GM18858 (cell line): Measurements from ENCODE around the gene OR10H5.
A peak's percentile ranks its signal among the peaks of the same experiment; 100 is the strongest.
"Not testable (repeated sequence)": the region's sequence is repeated elsewhere in the genome, so short reads cannot be mapped to it uniquely, and the experiment has no call there.

Source experiments
- ATAC-seq: cut with Tn5 transposase; IDR thresholded peaks from one replicate; pipeline ENCODE4 v1.9.1; 2021; ENCODE audit not compliant: unreplicated experiment

OR10H5 gene

DNA sequence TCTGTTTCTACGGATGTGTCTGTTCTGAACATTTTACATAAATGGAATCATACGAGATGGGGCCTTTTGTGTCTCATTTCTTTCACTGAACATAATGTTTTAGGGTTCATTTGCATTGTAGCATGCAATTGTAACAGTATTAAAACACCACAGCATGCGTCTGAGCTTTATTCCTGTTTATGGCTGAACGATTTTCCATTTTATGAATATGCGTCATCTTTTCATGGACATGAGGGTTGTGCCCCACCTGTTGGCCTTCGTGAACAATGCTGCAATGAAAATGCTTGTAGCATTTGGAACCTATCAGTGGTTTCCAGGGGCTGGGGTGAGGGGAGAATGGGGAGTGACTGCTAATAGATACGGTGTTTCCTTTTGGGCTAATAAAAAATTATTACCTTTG is 22.9 kb downstream of the OR10H5 start:
- ATAC-seq: no peak

DNA sequence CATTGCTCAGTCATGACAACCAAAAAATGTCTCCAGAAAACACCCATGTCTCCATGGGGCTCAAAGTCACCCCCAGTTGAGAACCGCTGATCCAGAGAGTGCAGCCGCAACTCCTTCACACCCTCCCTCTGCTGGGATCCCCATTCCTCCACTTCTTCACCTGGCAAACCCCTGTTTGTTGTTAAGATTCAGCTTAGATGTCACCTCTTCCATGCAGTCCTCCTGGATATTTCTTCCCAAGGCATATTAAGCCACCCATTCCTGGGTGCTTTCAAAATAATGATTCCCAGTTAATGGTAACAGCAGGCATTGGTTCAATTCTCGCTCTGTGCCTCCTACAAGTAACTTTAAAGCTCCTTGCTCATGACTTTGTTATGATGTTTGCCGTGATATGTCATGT is 24.0 kb downstream of the OR10H5 start:
- ATAC-seq: no peak

DNA sequence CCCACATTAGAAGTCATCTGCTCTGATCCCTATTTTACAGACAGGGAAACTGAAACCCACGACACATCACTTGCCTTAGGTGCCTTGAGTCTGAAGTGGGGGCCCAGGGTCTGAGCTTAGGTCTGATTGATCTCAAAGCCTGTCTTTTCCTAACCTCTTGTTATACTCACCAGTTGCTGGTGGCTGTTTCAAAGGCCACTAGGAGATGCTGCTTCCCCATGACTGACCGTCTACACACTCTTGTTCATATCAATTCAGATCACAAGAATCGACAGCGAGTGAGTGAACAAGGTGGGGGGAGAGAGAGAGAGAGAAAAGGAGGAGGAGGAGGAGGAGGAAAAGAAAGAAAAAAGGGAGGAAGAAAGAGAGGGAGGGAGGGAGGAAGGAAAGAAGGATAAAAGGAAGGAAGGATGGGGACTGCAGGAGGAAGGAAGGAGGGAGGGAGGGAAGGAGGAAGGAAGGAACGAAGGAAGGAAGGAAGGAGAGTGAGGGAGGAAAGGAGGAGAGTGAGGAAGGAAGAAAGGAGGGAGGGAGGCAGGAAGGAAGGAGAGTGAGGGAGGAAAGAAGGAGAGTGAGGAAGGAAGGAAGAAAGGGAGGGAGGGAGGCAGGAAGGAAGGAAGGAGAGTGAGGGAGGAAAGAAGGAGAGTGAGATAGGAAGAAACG is 24.7 kb downstream of the OR10H5 start:
- ATAC-seq: no peak

DNA sequence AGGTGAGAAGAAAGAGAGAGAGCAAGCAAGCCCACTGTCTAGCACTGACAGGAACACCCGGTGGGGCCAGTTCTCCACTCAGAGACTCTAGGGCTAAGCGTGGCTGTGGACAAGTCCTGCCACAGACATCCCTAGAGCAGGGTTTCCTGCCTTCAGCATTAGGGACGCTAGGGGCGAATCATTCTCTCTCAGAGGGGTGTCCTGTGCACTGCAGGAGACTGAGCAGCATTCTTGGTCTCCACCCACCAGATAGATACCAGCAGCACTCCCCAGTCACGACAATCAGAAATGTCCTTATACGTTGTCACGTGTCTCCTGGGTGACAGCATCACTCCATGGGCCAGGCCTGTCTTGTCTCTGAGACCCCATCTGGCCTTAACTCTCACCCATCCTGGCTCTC is 26.5 kb downstream of the OR10H5 start:
- no peak for ATAC-seq

DNA sequence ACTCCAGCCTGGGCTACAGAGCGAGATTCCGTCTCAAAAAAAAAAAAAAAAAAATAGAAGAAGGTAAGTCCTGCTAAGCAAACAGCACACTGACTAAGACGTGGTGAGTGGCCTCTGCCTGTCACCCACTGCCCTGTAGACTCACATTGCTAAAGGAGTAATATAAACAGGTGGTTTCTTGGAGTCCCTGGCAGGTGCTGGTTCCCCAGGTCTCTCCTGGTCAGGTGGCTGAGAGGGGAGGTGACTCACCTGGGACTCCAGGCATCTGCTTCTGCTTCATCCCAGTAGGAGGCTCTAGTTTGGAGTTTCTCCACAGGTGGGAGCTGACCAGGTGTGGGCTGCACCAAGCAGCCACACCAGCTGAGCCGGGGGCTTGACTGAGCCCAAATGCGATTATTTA is 27.8 kb downstream of the OR10H5 start, which contains the start of gene OR10H1:
Gene OR10H1, minus strand, starts transcription at position 359 of the 400 bp plus-strand sequence. CDS start 7,627 bp downstream, outside the sequence.
- ATAC-seq: no peak

DNA sequence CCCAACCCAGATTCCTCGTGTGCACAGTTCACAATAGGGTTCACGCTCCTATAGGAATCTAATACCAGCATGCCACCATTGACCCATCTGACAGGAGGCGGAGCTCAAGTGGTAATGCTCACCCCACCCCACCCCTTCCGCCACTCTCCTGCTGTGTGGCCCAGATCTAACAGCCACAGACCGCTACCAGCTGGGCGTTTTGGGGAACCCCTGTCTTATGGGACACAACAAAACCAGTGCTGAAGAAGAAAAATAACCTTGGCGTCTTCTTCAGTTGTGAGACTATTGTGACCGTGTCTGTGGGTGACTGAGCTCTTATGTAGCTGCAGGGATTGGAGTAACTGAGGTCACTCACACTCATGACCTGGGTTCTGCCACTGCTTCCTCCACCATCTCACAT is 33.2 kb downstream of the OR10H5 start:
- ATAC-seq: no peak

DNA sequence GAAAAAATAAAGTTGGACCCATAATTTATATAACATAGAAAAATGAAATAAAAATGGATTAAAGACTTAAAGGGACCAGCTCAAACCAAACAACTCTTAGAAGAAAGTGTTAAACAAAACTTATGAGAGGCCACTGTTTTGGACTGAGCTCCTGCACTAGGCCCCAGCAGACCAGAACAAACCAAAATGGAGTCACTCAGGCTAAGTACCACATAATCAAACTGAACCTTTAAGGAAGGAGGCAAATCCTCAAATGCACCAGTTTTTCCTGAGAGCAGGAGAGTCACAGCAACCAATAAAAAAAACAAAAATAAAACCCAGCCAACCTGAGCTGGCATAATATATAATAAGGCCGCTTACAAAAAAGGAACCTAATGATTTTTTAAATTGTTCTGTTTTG is 38.3 kb downstream of the OR10H5 start:
- no peak for ATAC-seq

DNA sequence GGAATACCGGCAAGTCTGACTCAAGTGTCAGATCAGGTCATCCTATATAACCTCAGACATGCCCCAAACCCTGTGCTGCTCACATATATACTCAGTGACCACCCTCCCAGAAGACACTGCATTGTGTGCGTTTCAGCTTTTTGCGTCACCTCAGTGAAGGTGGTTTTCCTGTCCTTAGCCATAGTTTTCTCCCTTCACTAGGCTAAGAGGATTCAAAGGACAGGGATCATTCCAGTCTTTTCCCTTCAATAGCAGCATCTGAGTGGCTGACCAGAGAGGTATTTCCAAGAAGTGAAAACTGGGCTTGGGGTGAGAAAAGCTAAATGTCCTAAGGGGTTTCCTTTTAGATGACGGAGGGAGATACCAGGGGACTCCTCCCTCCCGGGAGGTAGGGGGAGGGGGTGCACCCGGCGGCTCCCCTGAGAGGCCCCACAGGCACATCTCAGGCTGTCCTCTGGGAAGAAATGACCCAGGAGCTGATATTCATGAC is 40.7 kb downstream of the OR10H5 start:
- no peak for ATAC-seq

DNA sequence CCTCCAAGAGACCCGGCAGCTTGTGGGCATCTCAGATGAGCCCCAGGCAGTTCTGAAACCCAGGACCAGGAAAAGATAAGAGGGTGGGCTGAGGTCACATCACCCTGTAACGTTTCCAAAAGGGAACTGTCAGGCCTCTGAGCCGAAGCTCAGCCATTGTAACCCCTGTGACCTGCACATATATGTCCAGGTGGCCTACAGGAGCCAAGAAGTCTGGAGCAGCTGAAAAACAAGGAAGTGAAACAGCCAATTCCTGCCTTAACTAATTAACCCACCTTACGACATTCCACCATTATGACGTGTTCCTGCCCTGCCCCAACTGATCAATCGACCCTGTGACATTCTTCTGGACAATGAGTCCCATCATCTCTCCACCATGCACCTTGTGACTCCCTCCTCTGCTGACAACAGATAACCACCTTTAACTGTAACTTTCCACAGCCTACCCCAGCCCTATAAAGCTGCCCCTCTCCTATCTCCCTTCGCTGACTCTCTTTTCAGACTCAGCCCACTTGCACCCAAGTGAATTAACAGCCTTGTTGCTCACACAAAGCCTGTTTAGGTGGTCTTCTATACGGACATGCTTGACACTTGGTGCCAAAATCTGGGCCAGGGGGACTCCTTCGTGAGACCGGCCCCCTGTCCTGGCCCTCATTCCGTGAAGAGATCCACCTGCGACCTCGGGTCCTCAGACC is 41.3 kb downstream of the OR10H5 start:
- not testable (repeated sequence) for ATAC-seq

DNA sequence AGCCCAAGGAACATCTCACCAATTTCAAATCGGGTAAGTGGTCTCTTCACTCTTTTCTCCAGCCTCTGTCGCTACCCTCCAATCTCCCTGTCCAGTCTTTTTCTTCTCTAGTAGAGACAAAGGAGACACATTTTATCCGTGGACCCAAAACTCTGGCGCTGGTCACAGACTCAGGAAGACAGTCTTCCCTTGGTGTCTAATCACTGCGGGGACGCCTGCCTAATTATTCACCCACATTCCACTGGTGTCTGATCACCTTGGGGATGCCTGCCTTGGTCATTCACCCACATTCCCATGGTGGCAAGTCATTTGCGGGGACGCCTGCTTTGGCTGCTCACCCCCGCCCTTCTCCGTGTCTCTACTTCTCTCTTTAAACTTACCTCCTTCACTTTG is 41.8 kb downstream of the OR10H5 start:
- no peak for ATAC-seq

DNA sequence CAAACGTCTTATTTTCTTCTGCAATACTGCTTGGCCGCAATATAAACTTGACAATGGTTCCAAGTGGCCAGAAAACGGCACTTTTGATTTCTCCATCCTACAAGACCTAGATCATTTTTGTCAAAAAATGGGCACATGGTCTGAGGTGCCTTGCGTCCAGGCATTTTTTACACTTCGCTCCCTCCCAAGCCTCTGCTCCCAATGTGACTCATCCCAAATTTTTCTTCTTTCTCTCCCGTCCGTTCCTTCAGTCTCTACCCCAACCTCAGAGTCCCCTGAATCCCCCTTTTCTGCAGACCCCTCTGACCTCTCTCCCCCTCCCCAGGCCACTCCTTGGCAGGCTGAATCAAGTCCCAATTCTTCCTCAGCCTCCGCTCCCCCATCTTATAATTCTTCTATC is 42.3 kb downstream of the OR10H5 start:
- no peak for ATAC-seq

DNA sequence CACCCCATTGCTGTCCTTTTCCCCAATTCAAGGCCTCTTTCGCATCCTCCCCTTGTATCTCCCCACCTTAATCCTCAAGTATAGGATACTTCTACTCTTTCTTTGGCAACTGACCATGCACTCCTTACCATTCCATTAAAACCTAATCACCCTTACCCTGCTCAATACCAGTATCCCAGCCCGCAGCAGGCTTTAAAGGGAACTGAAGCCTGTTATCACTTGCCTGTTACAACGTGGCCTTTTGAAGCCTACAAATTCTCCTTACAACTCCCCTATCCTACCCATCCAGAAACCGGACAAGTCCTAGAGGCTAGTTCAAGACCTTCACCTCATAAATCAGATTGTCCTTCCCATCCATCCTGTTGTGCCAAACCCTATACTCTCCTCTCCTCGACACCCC is 44.2 kb downstream of the OR10H5 start:
- ATAC-seq: no peak

DNA sequence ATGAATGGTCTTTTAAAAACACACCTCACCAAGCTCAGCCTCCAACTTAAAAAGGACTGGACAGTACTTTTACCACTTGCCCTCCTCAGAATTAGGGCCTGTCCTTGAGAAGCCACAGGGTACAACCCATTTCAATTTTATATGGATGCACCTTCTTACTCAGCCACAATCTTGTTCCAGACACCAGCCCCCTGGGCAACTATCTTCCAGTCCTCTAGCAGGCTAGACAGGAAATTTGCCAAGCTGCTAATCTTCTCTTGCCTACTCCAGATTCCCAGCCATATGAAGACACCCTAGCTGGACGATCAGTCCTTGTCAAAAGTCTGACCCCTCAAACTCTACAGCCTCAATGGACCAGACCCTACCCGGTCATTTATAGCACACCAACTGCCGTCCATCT is 46.8 kb downstream of the OR10H5 start:
- ATAC-seq: not testable (repeated sequence)

DNA sequence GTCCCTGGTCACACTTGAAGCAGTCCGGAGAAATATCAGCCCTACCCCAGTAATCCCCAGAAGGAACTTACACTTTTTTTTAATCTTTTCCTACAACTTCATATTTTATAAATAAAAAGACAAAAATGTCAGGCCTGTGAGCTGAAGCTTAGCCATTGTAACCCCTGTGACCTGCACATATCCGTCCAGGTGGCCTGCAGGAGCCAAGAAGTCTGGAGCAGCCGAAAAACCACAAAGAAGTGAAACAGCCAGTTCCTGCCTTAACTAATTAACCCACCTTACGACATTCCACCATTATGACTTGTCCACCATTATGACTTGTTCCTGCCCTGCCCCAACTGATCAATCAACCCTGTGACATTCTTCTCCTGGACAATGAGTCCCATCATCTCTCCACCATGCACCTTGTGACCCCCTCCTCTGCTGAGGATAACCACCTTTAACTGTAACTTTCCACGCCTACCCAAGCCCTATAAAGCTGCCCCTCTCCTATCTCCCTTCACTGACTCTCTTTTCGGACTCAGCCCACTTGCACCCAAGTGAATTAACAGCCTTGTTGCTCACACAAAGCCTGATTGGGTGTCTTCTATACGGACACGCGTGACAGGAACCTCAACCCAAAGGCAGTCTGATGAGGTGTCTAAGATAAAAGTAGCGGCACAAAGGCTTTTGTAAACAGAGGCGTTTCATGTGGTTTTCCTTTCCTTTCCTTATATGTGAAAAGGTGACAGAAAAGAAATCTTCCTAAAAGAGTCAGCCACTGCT is 48.3 kb downstream of the OR10H5 start:
- ATAC-seq: not testable (repeated sequence)

DNA sequence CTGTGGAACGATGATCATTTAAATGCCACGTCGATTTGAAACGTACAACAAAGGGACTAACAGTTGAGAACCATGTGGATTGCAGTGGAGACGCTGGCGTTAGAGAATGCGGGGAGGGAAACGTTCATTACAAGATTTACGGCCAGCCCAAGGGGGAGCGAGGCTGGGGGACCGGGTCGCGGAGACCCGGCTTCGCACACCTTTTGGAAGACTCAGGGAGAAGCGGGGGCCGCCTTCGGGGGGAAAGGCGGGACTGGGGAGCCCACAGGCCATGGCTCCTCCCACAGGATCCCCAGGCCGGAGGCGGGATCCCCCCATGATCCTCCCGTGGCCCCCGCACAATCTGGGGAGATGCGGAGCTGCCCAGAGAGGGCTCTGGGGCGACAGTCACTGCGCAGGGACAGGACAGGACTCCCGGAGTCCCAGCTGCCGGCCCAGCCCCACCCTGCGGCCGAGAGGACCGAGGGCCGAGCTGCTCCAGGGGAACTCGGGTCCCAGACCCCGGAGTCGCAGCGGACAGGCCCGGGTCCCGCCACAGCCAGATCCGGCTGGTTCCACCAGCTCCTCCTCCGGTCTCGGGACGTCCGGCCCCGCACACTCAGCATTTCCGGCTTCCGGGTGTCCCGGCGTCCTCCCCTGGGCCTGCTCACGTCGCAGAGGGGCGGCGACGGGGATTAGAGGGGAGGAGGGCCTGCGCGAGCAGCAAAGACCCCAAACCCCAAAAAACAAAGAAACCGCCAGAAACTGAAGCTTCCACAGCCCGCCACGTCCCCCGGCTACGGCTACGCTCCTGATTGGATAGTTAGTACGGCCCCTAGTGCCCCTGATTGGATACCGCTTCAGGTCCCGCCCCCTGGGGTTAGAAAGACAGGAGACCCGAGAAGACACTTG is 49.1 kb downstream of the OR10H5 start:
- peak; percentile 80 for ATAC-seq

DNA sequence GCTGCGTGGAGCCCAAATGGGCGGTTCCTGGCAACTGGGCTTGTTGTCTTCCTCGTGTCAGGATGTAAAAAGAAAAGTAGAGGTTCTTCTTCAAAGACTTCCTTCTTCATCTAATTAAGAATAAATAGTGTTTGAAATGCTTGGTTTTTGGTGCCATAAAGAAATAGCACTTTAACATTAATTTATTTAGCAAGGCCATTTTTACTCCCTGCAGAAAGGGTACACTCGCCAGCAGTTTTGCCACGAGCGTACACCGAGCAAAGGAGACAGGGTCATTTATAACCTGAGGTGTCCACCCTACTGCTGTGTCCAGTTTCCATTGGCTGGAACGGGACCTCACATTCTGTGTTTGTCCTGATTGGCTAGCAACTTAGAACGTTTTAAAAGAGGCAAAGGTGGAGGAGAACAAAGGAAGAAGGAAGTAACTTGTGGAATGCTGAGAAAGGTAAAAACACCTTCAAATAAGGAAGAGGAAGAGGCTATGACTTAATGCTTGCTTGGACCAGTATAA is 49.8 kb downstream of the OR10H5 start:
- ATAC-seq: no peak

DNA sequence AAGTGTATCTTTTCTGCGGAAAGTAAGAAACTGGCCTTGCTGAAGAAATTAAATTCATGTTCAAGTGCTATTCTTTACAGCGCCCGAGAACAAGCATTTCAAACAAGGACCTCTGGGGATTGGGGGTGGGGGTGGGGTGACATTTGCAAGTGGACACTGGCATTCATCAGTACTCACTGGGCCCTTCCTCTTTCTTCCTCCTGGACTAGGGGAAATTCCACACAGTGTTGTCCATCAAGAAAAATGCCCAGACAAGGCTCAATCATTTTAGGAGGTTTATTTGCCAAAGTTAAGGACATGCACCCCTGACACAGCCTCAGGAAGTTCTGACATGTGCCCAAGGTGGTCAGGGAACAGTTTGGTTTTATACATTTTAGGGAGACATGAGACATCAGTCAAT is 50.9 kb downstream of the OR10H5 start:
- ATAC-seq: no peak

DNA sequence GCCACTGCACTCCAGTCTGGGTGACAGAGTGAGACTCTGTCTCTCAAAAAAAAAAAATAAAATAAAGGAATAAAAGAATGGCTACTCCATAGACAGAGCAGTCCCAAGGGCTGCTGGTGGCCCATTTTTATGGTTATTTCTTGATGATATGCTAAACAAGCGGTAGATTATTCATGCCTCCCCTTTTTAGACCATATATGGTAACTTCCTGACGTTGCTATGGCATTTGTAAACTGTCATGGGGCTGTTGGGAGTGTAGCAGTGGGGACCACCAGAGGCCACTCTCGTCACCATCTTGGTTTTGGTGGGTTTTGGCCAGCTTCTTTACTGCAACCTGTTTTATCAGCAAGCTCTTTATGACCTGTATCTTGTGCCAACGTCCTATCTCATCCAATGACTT is 52.4 kb downstream of the OR10H5 start:
- not testable (repeated sequence) for ATAC-seq

DNA sequence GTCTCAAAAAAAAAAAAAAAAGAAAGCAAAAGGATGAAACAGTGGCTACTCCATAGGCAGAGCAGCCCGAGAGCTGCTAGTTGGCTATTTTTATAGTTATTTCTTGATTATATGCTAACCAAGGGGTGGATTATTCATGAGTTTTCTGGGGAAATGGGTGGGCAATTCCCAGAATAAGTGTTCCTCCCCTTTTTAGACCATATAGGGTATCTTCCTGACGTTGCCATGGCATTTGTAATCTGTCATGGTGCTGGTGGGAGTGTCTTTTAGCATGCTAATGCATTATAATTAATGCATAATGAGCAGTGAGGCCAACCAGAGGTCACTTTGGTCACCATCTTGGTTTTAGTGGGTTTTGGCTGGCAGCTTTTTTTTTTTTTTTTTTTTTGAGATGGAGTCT is 53.4 kb downstream of the OR10H5 start:
- no peak for ATAC-seq

DNA sequence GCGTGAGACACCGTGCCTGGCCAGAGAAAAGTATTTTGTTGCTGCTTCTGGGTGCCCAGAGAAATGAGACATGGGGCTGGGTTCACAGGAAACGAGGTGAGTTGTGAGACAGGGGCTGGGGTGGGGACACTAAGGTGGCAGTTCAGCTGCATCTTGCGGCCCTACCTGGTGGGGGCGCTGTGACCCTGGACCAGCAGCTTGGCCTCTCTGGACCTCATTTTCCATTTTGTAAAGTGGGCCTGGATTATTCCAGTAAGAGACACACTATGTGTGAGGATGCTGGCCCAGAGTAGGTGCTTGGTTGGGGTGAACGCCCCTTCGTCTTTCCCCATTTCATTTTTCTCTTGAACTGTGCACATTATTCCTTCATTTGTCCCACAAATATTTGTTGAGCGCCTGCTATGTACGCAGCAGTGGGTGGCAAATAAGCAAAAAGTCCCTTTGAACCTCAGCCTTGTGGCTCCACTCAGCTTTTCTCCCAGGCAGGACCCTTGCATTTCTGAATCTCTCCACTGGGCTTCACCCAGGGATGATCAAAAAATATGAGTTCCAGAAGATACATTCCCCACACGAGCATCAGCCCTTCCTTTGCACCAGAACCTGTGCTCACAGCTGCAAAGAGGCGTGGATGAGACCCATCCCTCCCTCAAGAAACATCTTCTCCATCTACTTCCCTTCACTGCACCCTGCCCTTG is 54.6 kb downstream of the OR10H5 start:
- no peak for ATAC-seq
